SU-DHL-6 (cell line): ENCODE measurements around the gene ZCCHC17.

Source experiments
- H2AFZ ChIP-seq: fragments of 200-600 bp; sonication (generic); 2 replicates; pipeline ENCODE4 v1.6.1; 2014; ENCODE audit warnings: low read depth, mild to moderate bottlenecking, moderate library complexity, mixed read lengths, antibody characterized with exemption, low read length; ENCODE audit not compliant: severe bottlenecking
- H3F3A ChIP-seq: fragments of 200-600 bp; shearing (Covaris generic); 2 replicates; pipeline ENCODE4 v1.6.0; 2016; ENCODE audit warnings: antibody characterized with exemption, mild to moderate bottlenecking; ENCODE audit not compliant: insufficient read depth
- H3K27ac ChIP-seq: fragments of 200-600 bp; sonication (generic); 2 replicates; pipeline ENCODE4 v1.5.1; 2016; ENCODE audit warnings: low read depth, mild to moderate bottlenecking, low read length, moderate library complexity, mixed read lengths
- H3K27me3 ChIP-seq: fragments of 200-600 bp; sonication (generic), shearing (Covaris generic); 2 replicates; pipeline ENCODE4 v1.6.0; 2014; ENCODE audit warnings: mild to moderate bottlenecking, low read length
- H3K36me3 ChIP-seq: fragments of 200-600 bp; sonication (generic); 2 replicates; pipeline ENCODE4 v1.6.1; 2014; ENCODE audit warnings: mild to moderate bottlenecking, low read length, mixed read lengths
- H3K4me2 ChIP-seq: fragments of 300-600, 200-600 bp; shearing (Covaris generic), sonication (generic); 2 replicates; pipeline ENCODE4 v1.6.0; 2014; ENCODE audit warnings: low read length, low read depth, mild to moderate bottlenecking; ENCODE audit not compliant: poor library complexity, severe bottlenecking
- H3K4me3 ChIP-seq: fragments of 200-600 bp; sonication (generic); 2 replicates; pipeline ENCODE4 v1.5.1; 2014; ENCODE audit warnings: antibody characterized with exemption, low read length, mild to moderate bottlenecking, mixed read lengths; ENCODE audit not compliant: insufficient read depth, poor library complexity, severe bottlenecking
- H3K79me2 ChIP-seq: fragments of 200-600 bp; sonication (generic); 2 replicates; pipeline ENCODE4 v1.6.1; 2014; ENCODE audit warnings: mild to moderate bottlenecking, low read length, moderate library complexity; ENCODE audit not compliant: insufficient read depth
- H3K9ac ChIP-seq: fragments of 200-600 bp; sonication (generic); 2 replicates; pipeline ENCODE4 v1.7.0; 2014; ENCODE audit warnings: mild to moderate bottlenecking, low read length
- H3K9me2 ChIP-seq: fragments of 200-600 bp; sonication (generic); replicated peaks from 2 replicates; pipeline ENCODE4 v1.6.1; 2014; ENCODE audit warnings: low read length; ENCODE audit not compliant: insufficient read depth
- H3K9me3 ChIP-seq: fragments of 200-600 bp; sonication (generic); 2 replicates; pipeline ENCODE4 v1.6.1; 2014; ENCODE audit warnings: low read length, mixed read lengths; ENCODE audit not compliant: insufficient read depth
- H4K20me1 ChIP-seq: fragments of 200-600 bp; sonication (generic); 2 replicates; pipeline ENCODE4 v1.6.1; 2014; ENCODE audit warnings: low read depth, mild to moderate bottlenecking, antibody characterized with exemption, low read length, moderate library complexity, mixed read lengths
- EZH2phosphoT487 ChIP-seq: fragments of 200-600 bp; sonication (generic), shearing (Covaris generic); conservative IDR thresholded peaks from 2 replicates; pipeline ENCODE4 v1.6.1; 2018; ENCODE audit warnings: mild to moderate bottlenecking, antibody characterized with exemption, low read length, moderate library complexity, mixed read lengths
- TF ChIP-seq, protein P1 (sequence below): fragments of 200-600 bp; sonication (generic); IDR thresholded peaks from one replicate; pipeline ENCODE4 v1.5.1; 2017; ENCODE audit warnings: antibody characterized with exemption, mild to moderate bottlenecking, low read length, moderate library complexity; ENCODE audit not compliant: insufficient read depth, poor library complexity, severe bottlenecking

ZCCHC17 gene

DNA sequence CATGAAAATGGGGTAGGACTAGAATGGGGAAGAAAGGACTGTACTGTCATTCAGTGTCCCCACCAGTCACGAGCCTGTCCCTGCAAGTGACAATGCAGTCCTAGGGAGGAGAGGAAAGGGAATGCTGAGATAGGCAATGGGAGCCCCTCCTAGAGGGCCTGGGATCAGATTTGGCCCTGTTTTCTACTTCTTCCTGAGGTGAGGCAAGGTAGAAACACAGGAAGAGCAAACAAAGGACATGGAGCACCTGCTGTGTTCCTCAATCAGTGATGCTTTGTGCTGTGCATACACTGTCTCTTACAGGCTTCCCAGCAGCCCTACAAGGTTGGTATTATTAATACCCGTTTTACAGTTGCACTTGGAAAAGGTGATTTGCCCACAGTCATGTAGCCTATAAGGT, 70.0 kb downstream of the ZCCHC17 start:
- H4K20me1 ChIP-seq, result no peaks in the 10 kb centered on the region
- H3K27me3 ChIP-seq, result no peaks in the 10 kb centered on the region
- H3K9ac ChIP-seq, result no peak overlapping the region
- no peaks in the 10 kb centered on the region for H3F3A ChIP-seq
- no peak overlapping the region for H2AFZ ChIP-seq
- no peak overlapping the region for H3K4me2 ChIP-seq
- no peaks in the 10 kb centered on the region for H3K9me3 ChIP-seq
- H3K36me3 ChIP-seq, result no peaks in the 10 kb centered on the region
- H3K27ac ChIP-seq, result no peak overlapping the region
- no peaks in the 10 kb centered on the region for H3K79me2 ChIP-seq
- no peaks in the 10 kb centered on the region for H3K9me2 ChIP-seq
- TF ChIP-seq, protein P1, sequence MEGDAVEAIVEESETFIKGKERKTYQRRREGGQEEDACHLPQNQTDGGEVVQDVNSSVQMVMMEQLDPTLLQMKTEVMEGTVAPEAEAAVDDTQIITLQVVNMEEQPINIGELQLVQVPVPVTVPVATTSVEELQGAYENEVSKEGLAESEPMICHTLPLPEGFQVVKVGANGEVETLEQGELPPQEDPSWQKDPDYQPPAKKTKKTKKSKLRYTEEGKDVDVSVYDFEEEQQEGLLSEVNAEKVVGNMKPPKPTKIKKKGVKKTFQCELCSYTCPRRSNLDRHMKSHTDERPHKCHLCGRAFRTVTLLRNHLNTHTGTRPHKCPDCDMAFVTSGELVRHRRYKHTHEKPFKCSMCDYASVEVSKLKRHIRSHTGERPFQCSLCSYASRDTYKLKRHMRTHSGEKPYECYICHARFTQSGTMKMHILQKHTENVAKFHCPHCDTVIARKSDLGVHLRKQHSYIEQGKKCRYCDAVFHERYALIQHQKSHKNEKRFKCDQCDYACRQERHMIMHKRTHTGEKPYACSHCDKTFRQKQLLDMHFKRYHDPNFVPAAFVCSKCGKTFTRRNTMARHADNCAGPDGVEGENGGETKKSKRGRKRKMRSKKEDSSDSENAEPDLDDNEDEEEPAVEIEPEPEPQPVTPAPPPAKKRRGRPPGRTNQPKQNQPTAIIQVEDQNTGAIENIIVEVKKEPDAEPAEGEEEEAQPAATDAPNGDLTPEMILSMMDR, result no peak
- TF ChIP-seq EZH2phosphoT487, result no peak
- H3K4me3 ChIP-seq, result no peak overlapping the region

DNA sequence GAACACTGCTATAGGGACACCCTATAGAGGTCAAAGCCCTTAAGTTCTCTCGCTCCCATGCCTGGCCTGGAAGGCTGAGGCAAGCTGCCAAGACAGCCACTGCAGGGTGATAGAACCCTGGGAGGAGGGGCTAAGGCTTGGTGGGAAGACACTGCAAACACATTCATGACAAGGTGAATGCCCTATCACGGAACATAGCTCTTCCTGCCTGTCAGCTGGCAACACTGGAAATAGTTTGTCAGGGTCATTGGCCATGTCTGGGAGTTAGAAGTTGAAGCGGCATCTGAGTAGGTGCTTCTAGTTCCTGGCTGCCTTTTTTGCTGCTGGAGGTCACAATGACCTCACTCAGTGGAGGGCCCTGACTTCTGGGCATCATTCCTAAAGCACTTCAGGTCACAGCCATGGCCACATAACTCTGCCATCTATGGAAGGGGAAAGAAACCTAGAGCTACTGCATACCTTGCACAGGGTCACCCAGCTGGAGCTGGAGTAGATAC, 71.8 kb downstream of the ZCCHC17 start:
- no peaks in the 10 kb centered on the region for H3F3A ChIP-seq
- H4K20me1 ChIP-seq, result no peaks in the 10 kb centered on the region
- no peak overlapping the region for H3K4me3 ChIP-seq
- no peaks in the 10 kb centered on the region for H3K9me3 ChIP-seq
- no peak overlapping the region for H3K9ac ChIP-seq
- TF ChIP-seq, protein P1, result no peak
- no peak for TF ChIP-seq EZH2phosphoT487
- no peaks in the 10 kb centered on the region for H3K36me3 ChIP-seq
- H3K9me2 ChIP-seq, result no peaks in the 10 kb centered on the region
- H3K4me2 ChIP-seq, result no peak overlapping the region
- no peaks in the 10 kb centered on the region for H3K79me2 ChIP-seq
- H2AFZ ChIP-seq, result no peak overlapping the region
- H3K27me3 ChIP-seq, result no peaks in the 10 kb centered on the region
- no peak overlapping the region for H3K27ac ChIP-seq

DNA sequence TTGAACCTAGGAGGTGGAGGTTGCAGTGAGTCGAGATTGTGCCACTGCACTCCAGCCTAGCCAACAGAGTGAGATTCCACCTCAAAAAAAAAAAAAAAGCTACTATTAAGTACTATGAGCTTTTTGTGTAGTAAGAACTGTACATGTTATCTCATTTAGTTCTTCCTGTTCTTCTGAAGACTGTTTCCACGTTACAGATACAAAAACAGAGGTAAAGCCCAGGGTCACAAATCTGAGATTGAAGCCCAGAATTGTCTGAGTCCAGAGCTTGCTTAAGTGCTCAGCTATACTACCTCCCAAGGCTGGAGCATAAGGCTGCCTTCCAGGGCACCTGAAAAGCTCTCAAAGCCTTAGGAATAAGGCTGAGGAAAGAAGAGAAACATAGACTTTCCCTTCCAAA, 73.2 kb downstream of the ZCCHC17 start:
- Histone ChIP-seq H3K9me3 (no peaks in the 10 kb centered on the region), H3K36me3 (no peaks in the 10 kb centered on the region)
- TF ChIP-seq EZH2phosphoT487, result no peak
- TF ChIP-seq, protein P1, result no peak

DNA sequence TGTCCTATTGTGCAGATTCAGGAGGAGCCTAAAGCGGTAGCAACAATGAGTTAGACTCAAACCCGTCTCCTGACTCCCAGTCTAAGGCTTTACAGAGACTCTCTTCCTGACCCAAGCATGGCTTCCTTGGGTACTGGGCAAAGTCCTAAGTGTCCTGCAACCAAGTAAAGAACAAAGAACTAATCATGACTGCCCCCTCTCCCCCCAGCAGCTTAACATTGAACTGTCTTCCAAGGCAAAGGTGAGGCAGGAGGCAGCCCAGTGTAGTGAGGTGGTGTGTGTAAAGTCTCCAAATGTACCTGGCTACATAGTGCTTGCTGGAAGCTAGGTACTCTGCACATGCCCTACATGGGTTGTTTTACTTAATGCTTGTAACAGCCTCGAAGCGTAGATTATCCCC, 73.7 kb downstream of the ZCCHC17 start:
- no peaks in the 10 kb centered on the region for H3K36me3 ChIP-seq
- H3K9me3 ChIP-seq, result no peaks in the 10 kb centered on the region
- H3K27ac ChIP-seq, result no peak overlapping the region
- no peak overlapping the region for H3K4me2 ChIP-seq
- H3K79me2 ChIP-seq, result no peaks in the 10 kb centered on the region
- H3F3A ChIP-seq, result no peaks in the 10 kb centered on the region
- H3K4me3 ChIP-seq, result no peak overlapping the region
- no peaks in the 10 kb centered on the region for H3K27me3 ChIP-seq
- H3K9me2 ChIP-seq, result no peaks in the 10 kb centered on the region
- H2AFZ ChIP-seq, result no peak overlapping the region
- no peaks in the 10 kb centered on the region for H4K20me1 ChIP-seq
- TF ChIP-seq EZH2phosphoT487, result no peak
- TF ChIP-seq, protein P1, result no peak
- H3K9ac ChIP-seq, result no peak overlapping the region

More for the DNA sequence above, 73.2 kb downstream of the ZCCHC17 start:
- Histone ChIP-seq H3K27me3 (no peaks in the 10 kb centered on the region), H2AFZ (no peak overlapping the region), H4K20me1 (no peaks in the 10 kb centered on the region), H3K4me2 (no peak overlapping the region), H3K9me2 (no peaks in the 10 kb centered on the region), H3K27ac (no peak overlapping the region), H3K79me2 (no peaks in the 10 kb centered on the region), H3F3A (no peaks in the 10 kb centered on the region), H3K9ac (no peak overlapping the region), H3K4me3 (no peak overlapping the region)
